NCI-H2227 (cell line): ENCODE measurements around the gene NPC1.
"Not testable (repeated sequence)": the region's sequence is repeated elsewhere in the genome, so short reads cannot be mapped to it uniquely, and the experiment has no call there.

Experiments
- DNase-seq: peaks from one replicate; lab custom pipeline; 2025; ENCODE audit not compliant: unreplicated experiment; lab: John Stamatoyannopoulos, UW

Gene NPC1

GRCh38 chr18:23526501-23527063 is 59.7 kb downstream of the NPC1 start:
- DNase-seq, result no peak

- no peak for DNase-seq
These were observed 62.0 kb downstream of the NPC1 start for GRCh38 chr18:23524213-23524707.

GRCh38 chr18:23523429-23524212 is 62.7 kb downstream of the NPC1 start:
- DNase-seq, result no peak

GRCh38 chr18:23521907-23522306 is 64.4 kb downstream of the NPC1 start:
- DNase-seq, result no peak

GRCh38 chr18:23521271-23521670 is 65.0 kb downstream of the NPC1 start:
- DNase-seq, result no peak

GRCh38 chr18:23519734-23520133 is 66.6 kb downstream of the NPC1 start:
- DNase-seq, result no peak

GRCh38 chr18:23515911-23516546 is 70.3 kb downstream of the NPC1 start:
- DNase-seq, result peak; percentile 85

- no peak for DNase-seq
These were observed 73.7 kb downstream of the NPC1 start for GRCh38 chr18:23512641-23513040.

- not testable (repeated sequence) for DNase-seq
These were observed 74.1 kb downstream of the NPC1 start for GRCh38 chr18:23512216-23512615.

- not testable (repeated sequence) for DNase-seq
These were observed 75.4 kb downstream of the NPC1 start for GRCh38 chr18:23510923-23511322.

- DNase-seq, result no peak
These were observed 79.9 kb downstream of the NPC1 start for GRCh38 chr18:23506393-23506792.

GRCh38 chr18:23504720-23505119 is 81.6 kb downstream of the NPC1 start:
- no peak for DNase-seq

GRCh38 chr18:23503963-23504344 is 82.4 kb downstream of the NPC1 start:
- no peak for DNase-seq

GRCh38 chr18:23503038-23503962 is 83.0 kb downstream of the NPC1 start, which contains the start of gene RMC1:
TSS of gene RMC1 (plus strand) at chr18:23503511. CDS start at chr18:23503619, 108 bp downstream.
- peak; percentile 96 for DNase-seq

- DNase-seq, result no peak
These were observed 83.7 kb downstream of the NPC1 start for GRCh38 chr18:23502516-23503037.

- no peak for DNase-seq
These were observed 84.7 kb downstream of the NPC1 start for GRCh38 chr18:23501626-23502025.

- DNase-seq, result no peak
These were observed 87.0 kb downstream of the NPC1 start for GRCh38 chr18:23499291-23499781.

- DNase-seq, result peak; percentile 79
These were observed 87.4 kb downstream of the NPC1 start for GRCh38 chr18:23498877-23499276.

- DNase-seq, result no peak
These were observed 88.2 kb downstream of the NPC1 start for GRCh38 chr18:23498117-23498516.

- DNase-seq, result peak; percentile 10
These were observed 90.4 kb downstream of the NPC1 start for GRCh38 chr18:23495723-23496440.
